Spleen (tissue), 7 donors: ENCODE measurements around the gene GRM1.

ENCODE experiments used
- POLR2A ChIP-seq, 3 donors: fragments of 450-650 bp; IDR thresholded peaks; one replicate each; pipeline ENCODE4 v1.5.1; 2017; ENCODE audit warnings: antibody characterized with exemption in 3 of 3, mild to moderate bottlenecking in 1 of 3
- POLR2AphosphoS5 ChIP-seq, 3 donors: sonication (generic); formaldehyde crosslinking; IDR thresholded peaks; one replicate each; pipeline ENCODE4 v1.5.1; 2017; ENCODE audit warnings: antibody characterized with exemption in 3 of 3
- TF ChIP-seq, protein P1 (sequence below), 11 experiments: fragments of 200-600 bp in 7 of 11; fragments of 450-650 bp in 4 of 11; sonication (generic) in 4 of 11; IDR thresholded peaks in 8 of 11; conservative IDR thresholded peaks in 3 of 11; 1 replicate in 7 of 11; 2 replicates in 4 of 11; pipeline versions ENCODE4 v1.4.0 to v1.8.0; 2016 to 2021; ENCODE audit warnings: antibody characterized with exemption in 11 of 11, inconsistent platforms in 4 of 11, mild to moderate bottlenecking in 1 of 11
- donor health status: DM: no; HTN: no; CAD: no; lungs with moderate emphysema.
- donor health status: DM: no; HTN: no; CAD: no.
- donor health status: DM: no; HTN: no; CAD: no.

DNA sequence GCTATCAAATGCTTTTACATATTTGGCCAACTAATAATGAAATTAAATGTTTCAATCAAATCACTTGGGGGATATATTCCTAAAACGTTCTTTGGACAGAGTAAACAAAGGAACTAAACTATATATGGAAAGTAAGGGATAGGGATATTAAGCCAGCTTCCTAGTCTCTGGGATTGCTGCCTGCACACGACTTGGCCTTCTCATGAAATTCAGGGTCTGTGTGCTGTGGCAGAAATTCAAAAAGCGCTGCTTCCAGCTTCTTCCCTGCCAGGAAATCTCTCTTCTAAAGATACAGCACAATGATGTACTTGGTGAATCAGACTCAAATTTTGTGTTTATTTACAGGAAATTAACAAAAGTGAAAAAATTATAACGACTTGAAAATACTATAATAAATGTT lies 308.5 kb downstream of the GRM1 start:
- TF ChIP-seq, protein P1, sequence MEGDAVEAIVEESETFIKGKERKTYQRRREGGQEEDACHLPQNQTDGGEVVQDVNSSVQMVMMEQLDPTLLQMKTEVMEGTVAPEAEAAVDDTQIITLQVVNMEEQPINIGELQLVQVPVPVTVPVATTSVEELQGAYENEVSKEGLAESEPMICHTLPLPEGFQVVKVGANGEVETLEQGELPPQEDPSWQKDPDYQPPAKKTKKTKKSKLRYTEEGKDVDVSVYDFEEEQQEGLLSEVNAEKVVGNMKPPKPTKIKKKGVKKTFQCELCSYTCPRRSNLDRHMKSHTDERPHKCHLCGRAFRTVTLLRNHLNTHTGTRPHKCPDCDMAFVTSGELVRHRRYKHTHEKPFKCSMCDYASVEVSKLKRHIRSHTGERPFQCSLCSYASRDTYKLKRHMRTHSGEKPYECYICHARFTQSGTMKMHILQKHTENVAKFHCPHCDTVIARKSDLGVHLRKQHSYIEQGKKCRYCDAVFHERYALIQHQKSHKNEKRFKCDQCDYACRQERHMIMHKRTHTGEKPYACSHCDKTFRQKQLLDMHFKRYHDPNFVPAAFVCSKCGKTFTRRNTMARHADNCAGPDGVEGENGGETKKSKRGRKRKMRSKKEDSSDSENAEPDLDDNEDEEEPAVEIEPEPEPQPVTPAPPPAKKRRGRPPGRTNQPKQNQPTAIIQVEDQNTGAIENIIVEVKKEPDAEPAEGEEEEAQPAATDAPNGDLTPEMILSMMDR (IDR thresholded peaks at IDR 0.05 in 8 of 11, conservative IDR thresholded peaks at IDR 0.05 in 3 of 11) = no peak
- TF ChIP-seq POLR2A (IDR thresholded peaks at IDR 0.05) (no peak), POLR2AphosphoS5 (IDR thresholded peaks at IDR 0.05) (no peak)
